ENCODE data around the gene MECP2.

GRCh38 chrX:154140206-154140605 is 42.7 kb upstream of the MECP2 start:
- TF ChIP-seq EZH2phosphoT487 (conservative IDR thresholded peaks at IDR 0.05; ENCODE audit: low read length) (no peak), CTCF (IDR thresholded peaks at IDR 0.05; ENCODE audit: insufficient read depth, low read length, poor library complexity, severe bottlenecking) (no peak)
